HepG2 (cell line): Measurements from ENCODE around the gene UBL4B. TPM values are rescaled to one million over a fixed set of nuclear protein-coding genes. Genes with fewer than 3 reads are reported as not detected.
A peak's percentile ranks its signal among the peaks of the same experiment; 100 is the strongest.

ENCODE experiments used
- CCDC6 ChIP-seq: sonication (generic); formaldehyde crosslinking; IDR thresholded peaks from 2 replicates; pipeline ENCODE4 v1.8.1; 2022; ENCODE audit warnings: mild to moderate bottlenecking, missing genetic modification reagents, moderate library complexity
- CENPT ChIP-seq: sonication (generic); formaldehyde crosslinking; IDR thresholded peaks from 2 replicates; pipeline ENCODE4 v1.8.0; 2022; ENCODE audit warnings: low read depth, mild to moderate bottlenecking, moderate library complexity, missing genetic modification reagents
- DMAP1 ChIP-seq: IDR thresholded peaks from 2 replicates; pipeline ENCODE4 v1.6.1; 2016
- DNMT3B ChIP-seq: conservative IDR thresholded peaks from 2 replicates; pipeline ENCODE4 v1.6.1; 2016; ENCODE audit warnings: missing biosample characterization, control low read depth
- ESRRA ChIP-seq: sonication (generic); formaldehyde crosslinking; IDR thresholded peaks from 2 replicates; pipeline ENCODE4 v1.5.1; 2020; ENCODE audit warnings: mild to moderate bottlenecking, low read depth, missing genetic modification reagents
- ETV6 ChIP-seq: sonication (generic); formaldehyde crosslinking; conservative IDR thresholded peaks from 2 replicates; pipeline ENCODE4 v1.4.0; 2020; ENCODE audit warnings: missing genetic modification reagents
- FOXC1 ChIP-seq: sonication (generic); formaldehyde crosslinking; IDR thresholded peaks from 2 replicates; pipeline ENCODE4 v1.8.0; 2022; ENCODE audit warnings: mild to moderate bottlenecking, missing genetic modification reagents, borderline replicate concordance
- FUBP1 ChIP-seq: sonication (generic); formaldehyde crosslinking; IDR thresholded peaks from 2 replicates; pipeline ENCODE4 v1.5.1; 2020; ENCODE audit warnings: missing genetic modification reagents, mild to moderate bottlenecking, borderline replicate concordance
- GTF3A ChIP-seq: sonication (generic); formaldehyde crosslinking; conservative IDR thresholded peaks from 2 replicates; pipeline ENCODE4 v1.4.0; 2020; ENCODE audit warnings: mild to moderate bottlenecking, missing genetic modification reagents
- JUND ChIP-seq: sonication (generic); formaldehyde crosslinking; IDR thresholded peaks from 2 replicates; pipeline ENCODE4 v1.8.0; 2022; ENCODE audit warnings: mild to moderate bottlenecking, missing genetic modification reagents
- KDM1A ChIP-seq: IDR thresholded peaks from 2 replicates; pipeline ENCODE4 v1.6.1; 2016; ENCODE audit warnings: missing compliant biosample characterization
- NFE2L1 ChIP-seq: sonication (generic); formaldehyde crosslinking; IDR thresholded peaks from 2 replicates; pipeline ENCODE4 v1.4.0; 2020; ENCODE audit warnings: missing genetic modification reagents, mild to moderate bottlenecking, borderline replicate concordance
- NFKB2 ChIP-seq: sonication (generic); formaldehyde crosslinking; IDR thresholded peaks from 2 replicates; pipeline ENCODE4 v1.4.0; 2020; ENCODE audit warnings: missing genetic modification reagents, borderline replicate concordance
- NPAS2 ChIP-seq: sonication (generic); formaldehyde crosslinking; IDR thresholded peaks from 2 replicates; pipeline ENCODE4 v1.8.0; 2022; ENCODE audit warnings: mild to moderate bottlenecking, missing genetic modification reagents, borderline replicate concordance
- NR2F6 ChIP-seq, 2 experiments: IDR thresholded peaks; 2 replicates each; pipeline ENCODE4 v1.6.1; 2016; ENCODE audit warnings: antibody characterized with exemption in 1 of 2, mild to moderate bottlenecking in 1 of 2
- PLRG1 ChIP-seq: fragments of 450-650 bp; conservative IDR thresholded peaks from 2 replicates; pipeline ENCODE4 v1.6.1; 2016
- RFXANK ChIP-seq: IDR thresholded peaks from 2 replicates; pipeline ENCODE4 v1.6.1; 2016
- SMAD3 ChIP-seq: sonication (generic); formaldehyde crosslinking; IDR thresholded peaks from 2 replicates; pipeline ENCODE4 v1.4.0; 2020; ENCODE audit warnings: missing genetic modification reagents
- TBX3 ChIP-seq: fragments of 450-650 bp; IDR thresholded peaks from 2 replicates; pipeline ENCODE4 v1.6.1; 2017; ENCODE audit warnings: antibody characterized with exemption, mild to moderate bottlenecking, inconsistent platforms, borderline replicate concordance
- TIGD3 ChIP-seq: sonication (generic); formaldehyde crosslinking; IDR thresholded peaks from 2 replicates; pipeline ENCODE4 v1.5.1; 2020; ENCODE audit warnings: mild to moderate bottlenecking, missing genetic modification reagents, borderline replicate concordance
- U2AF1 ChIP-seq: fragments of 200-400 bp; formaldehyde crosslinking; optimal IDR thresholded peaks from 2 replicates; pipeline ENCODE3; 2017; ENCODE audit warnings: mild to moderate bottlenecking, low read depth, low read length
- ZFX ChIP-seq: sonication (generic); formaldehyde crosslinking; IDR thresholded peaks from 2 replicates; pipeline ENCODE4 v1.4.0; 2020; ENCODE audit warnings: mild to moderate bottlenecking, low read depth, missing genetic modification reagents, moderate library complexity
- ZNF317 ChIP-seq: sonication (generic); formaldehyde crosslinking; IDR thresholded peaks from 2 replicates; pipeline ENCODE4 v1.5.0; 2020; ENCODE audit warnings: mild to moderate bottlenecking, missing genetic modification reagents
- ZNF335 ChIP-seq: sonication (generic); formaldehyde crosslinking; IDR thresholded peaks from 2 replicates; pipeline ENCODE4 v1.4.0; 2020; ENCODE audit warnings: missing genetic modification reagents
- ZNF484 ChIP-seq: sonication (generic); formaldehyde crosslinking; IDR thresholded peaks from 2 replicates; pipeline ENCODE4 v1.5.1; 2020; ENCODE audit warnings: mild to moderate bottlenecking, low read depth, missing genetic modification reagents, borderline replicate concordance
- ZNF564 ChIP-seq: sonication (generic); formaldehyde crosslinking; IDR thresholded peaks from 2 replicates; pipeline ENCODE4 v1.8.1; 2023; ENCODE audit warnings: mild to moderate bottlenecking, missing genetic modification reagents
- ZNF576 ChIP-seq: sonication (generic); formaldehyde crosslinking; IDR thresholded peaks from 2 replicates; pipeline ENCODE4 v1.4.0; 2020; ENCODE audit warnings: mild to moderate bottlenecking, missing genetic modification reagents
- ZNF746 ChIP-seq: sonication (generic); formaldehyde crosslinking; IDR thresholded peaks from 2 replicates; pipeline ENCODE4 v1.8.0; 2022; ENCODE audit warnings: mild to moderate bottlenecking, missing genetic modification reagents
- ZNF780A ChIP-seq: sonication (generic); formaldehyde crosslinking; IDR thresholded peaks from 2 replicates; pipeline ENCODE4 v1.8.0; 2022; ENCODE audit warnings: mild to moderate bottlenecking, missing genetic modification reagents, moderate library complexity
- polyA plus RNA-seq, 8 experiments: library from polyadenylated mRNA; depleted of rRNA in 3 of 8; stranded (reverse) in 7 of 8; unstranded in 1 of 8; fragments of >200 nt; fragmentation: Illumina TruSeq in 4 of 8; extraction: Trizol in 4 of 8; gene quantifications; 2 replicates each; pipeline versions ENCODE4 v1.2.1 to v1.2.3, GENCODE V29; 2011 to 2016; ENCODE audit warnings: low read depth in 4 of 8, missing spikeins in 1 of 8, mixed read lengths in 1 of 8; ENCODE audit not compliant: insufficient read depth in 1 of 8
- total RNA-seq, 5 experiments: library from RNA; depleted of rRNA; stranded (reverse); fragments of >200 nt; fragmentation: Illumina TruSeq; extraction: Trizol; gene quantifications; 2 replicates each; pipeline ENCODE4 v1.2.3, GENCODE V29; 2016; ENCODE audit warnings: low read depth in 1 of 5

The UBL4B gene
- total and polyA plus RNA-seq, 2 of the 13 experiments (the other 11 are each of a cell fraction or from before 2014, with no cell fraction given), result not detected

- TF ChIP-seq FUBP1 (CRISPR knock-in tag) (no peak), DMAP1 (CRISPR knock-in tag) (no peak), DNMT3B (CRISPR knock-in tag) (peak; percentile 85; the same call in 1 of the 2 replicates), CENPT (CRISPR knock-in tag) (no peak), ZNF564 (CRISPR knock-in tag) (no peak), RFXANK (CRISPR knock-in tag) (no peak), JUND (CRISPR knock-in tag) (no peak; the same call in 1 of the 2 replicates), U2AF1 (no peak), CCDC6 (CRISPR knock-in tag) (no peak), ZNF317 (0 out of 2 replicates have a peak, but pooled peaks have one; percentile 30), NR2F6 (IDR thresholded peaks at IDR 0.05) (no peak), NR2F6 (CRISPR knock-in tag; IDR thresholded peaks at IDR 0.05) (no peak), PLRG1 (no peak), FOXC1 (no peak), KDM1A (CRISPR knock-in tag) (no peak), ZNF780A (CRISPR knock-in tag) (no peak), NPAS2 (no peak), TIGD3 (no peak), SMAD3 (CRISPR knock-in tag) (peak; percentile 54; the same call in 1 of the 2 replicates), ZNF484 (CRISPR knock-in tag) (no peak), TBX3 (no peak), ETV6 (no peak), GTF3A (CRISPR knock-in tag) (no peak), ZNF746 (no peak), ZNF335 (CRISPR knock-in tag) (no peak), ZNF576 (no peak), ESRRA (CRISPR knock-in tag) (no peak), NFKB2 (CRISPR knock-in tag) (peak; percentile 48; the same call in 1 of the 2 replicates), ZFX (CRISPR knock-in tag) (no peak), NFE2L1 (CRISPR knock-in tag) (no peak)
Measured at GRCh38 chr1:110155878-110156522, 43.8 kb downstream of the UBL4B start (continued).
